SHP77 (cell line): ENCODE data around the gene KAT5.
"Not testable (repeated sequence)": the region's sequence is repeated elsewhere in the genome, so short reads cannot be mapped to it uniquely, and the experiment has no call there.

Source experiments
- DNase-seq, 2 experiments: peaks; one replicate each; lab custom pipeline; 2025; lab: John Stamatoyannopoulos, UW

Gene KAT5

GRCh38 chr11:65744699-65745042, 32.6 kb downstream of the KAT5 start:
- DNase-seq = no peak

GRCh38 chr11:65745049-65745448, 33.0 kb downstream of the KAT5 start:
- DNase-seq = no peak

GRCh38 chr11:65762169-65762568, 50.1 kb downstream of the KAT5 start:
- not testable (repeated sequence) for DNase-seq

GRCh38 chr11:65762816-65763215, 50.8 kb downstream of the KAT5 start:
- not testable (repeated sequence) for DNase-seq

GRCh38 chr11:65764434-65764833, 52.4 kb downstream of the KAT5 start:
- no peak for DNase-seq

DNA sequence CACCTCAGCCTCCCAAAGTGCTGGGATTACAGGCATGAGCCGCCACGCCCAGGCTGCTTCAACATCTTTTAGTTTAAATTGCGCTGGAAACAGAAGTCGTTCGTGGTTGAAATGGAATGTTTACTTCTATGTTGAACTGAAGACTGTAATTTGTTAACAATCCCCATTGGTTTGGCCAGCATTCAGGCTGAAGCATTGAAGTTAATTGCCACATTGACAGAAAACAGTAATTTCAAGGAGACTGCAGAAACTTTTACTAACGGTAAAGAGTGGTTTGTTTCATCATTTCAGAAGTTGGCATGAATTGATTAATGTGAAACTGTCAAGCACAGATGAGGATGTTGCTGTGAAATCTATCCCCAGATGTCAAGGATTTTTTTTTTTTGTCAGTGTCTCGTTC, 54.5 kb downstream of the KAT5 start:
- no peak for DNase-seq

DNA sequence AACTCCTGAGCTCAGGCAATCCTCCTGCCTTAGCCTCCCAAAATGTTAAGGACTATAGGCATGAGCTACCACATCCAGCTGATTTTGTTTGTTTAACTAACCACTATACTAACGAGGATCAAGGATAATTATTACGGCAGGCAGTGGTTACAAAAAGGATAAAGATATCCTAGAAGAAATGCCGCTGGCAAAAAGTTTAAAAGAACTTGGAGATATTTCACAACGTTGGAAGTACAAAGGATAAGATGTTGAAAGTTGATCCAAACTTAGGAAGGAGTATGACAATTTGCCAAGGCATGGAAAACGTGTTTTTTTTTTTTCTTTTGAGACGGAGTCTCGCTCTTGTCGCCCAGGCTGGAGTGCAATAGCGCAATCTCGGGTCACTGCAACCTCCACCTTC, 55.4 kb downstream of the KAT5 start:
- no peak for DNase-seq

- not testable (repeated sequence) for DNase-seq
Observed at GRCh38 chr11:65767806-65768205, 55.8 kb downstream of the KAT5 start.
